K562 (cell line): ENCODE results near the gene RAB6A.

Experiments used
- MAFG ChIP-seq: fragments of 450-650 bp; conservative IDR thresholded peaks from 2 replicates; pipeline ENCODE4 v1.6.1; 2016; ENCODE audit warnings: missing genetic modification characterization, missing compliant biosample characterization
- POLR2A ChIP-seq: fragments of 450-650 bp; conservative IDR thresholded peaks from 2 replicates; pipeline ENCODE4 v1.6.1; 2016
- XRCC5 ChIP-seq: fragments of 200-400 bp; formaldehyde crosslinking; IDR thresholded peaks from 2 replicates; pipeline ENCODE4 v1.6.1; 2017; ENCODE audit warnings: low read depth, mild to moderate bottlenecking, low read length
- ZNF324 ChIP-seq: fragments of 250-450 bp; sonication (Bioruptor Pico); IDR thresholded peaks from 2 replicates; pipeline ENCODE4 v1.4.0; 2020; ENCODE audit warnings: mild to moderate bottlenecking
- TF ChIP-seq, protein P1 (sequence below): fragments of 450-650 bp; IDR thresholded peaks from 2 replicates; pipeline ENCODE4 v1.6.1; 2018; ENCODE audit warnings: mild to moderate bottlenecking, low read depth; ENCODE audit not compliant: partially characterized antibody
- TF ChIP-seq, protein P2 (sequence below): sonication (generic); formaldehyde crosslinking; IDR thresholded peaks from 2 replicates; pipeline ENCODE4 v1.8.0; 2022; ENCODE audit warnings: mild to moderate bottlenecking, low read depth, missing genetic modification reagents
- TF ChIP-seq, protein P3 (sequence below): IDR thresholded peaks from 2 replicates; pipeline ENCODE4 v1.6.1; 2012; ENCODE audit warnings: low read depth, low read length, improper control_type of control experiment, borderline replicate concordance

DNA sequence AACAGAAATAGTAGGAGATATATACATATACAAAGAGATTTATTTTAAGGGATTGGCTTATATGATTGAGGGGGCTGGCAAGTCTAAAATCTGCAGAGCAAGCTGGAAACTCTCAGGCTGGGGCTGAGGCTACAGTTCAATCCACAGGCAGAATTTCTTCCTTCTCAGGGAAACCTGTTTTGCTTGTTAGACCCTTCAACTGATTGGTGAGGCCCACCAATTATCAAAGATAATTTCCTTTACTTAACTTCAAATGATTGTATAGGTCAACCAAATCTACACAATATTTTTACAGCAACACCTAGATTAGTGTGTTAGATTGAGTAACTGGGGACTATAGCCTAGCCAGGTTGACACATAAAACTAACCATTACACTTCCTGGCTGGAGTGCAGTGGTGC is 119.2 kb downstream of the RAB6A start:
- TF ChIP-seq, protein P1, sequence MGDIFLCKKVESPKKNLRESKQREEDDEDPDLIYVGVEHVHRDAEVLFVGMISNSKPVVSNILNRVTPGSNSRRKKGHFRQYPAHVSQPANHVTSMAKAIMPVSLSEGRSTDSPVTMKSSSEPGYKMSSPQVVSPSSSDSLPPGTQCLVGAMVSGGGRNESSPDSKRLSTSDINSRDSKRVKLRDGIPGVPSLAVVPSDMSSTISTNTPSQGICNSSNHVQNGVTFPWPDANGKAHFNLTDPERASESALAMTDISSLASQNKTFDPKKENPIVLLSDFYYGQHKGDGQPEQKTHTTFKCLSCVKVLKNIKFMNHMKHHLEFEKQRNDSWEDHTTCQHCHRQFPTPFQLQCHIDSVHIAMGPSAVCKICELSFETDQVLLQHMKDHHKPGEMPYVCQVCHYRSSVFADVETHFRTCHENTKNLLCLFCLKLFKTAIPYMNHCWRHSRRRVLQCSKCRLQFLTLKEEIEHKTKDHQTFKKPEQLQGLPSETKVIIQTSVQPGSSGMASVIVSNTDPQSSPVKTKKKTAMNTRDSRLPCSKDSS, result no peak
- TF ChIP-seq POLR2A (no peak), XRCC5 (no peak), ZNF324 (CRISPR knock-in tag) (no peak), MAFG (no peak)
- TF ChIP-seq, protein P2, sequence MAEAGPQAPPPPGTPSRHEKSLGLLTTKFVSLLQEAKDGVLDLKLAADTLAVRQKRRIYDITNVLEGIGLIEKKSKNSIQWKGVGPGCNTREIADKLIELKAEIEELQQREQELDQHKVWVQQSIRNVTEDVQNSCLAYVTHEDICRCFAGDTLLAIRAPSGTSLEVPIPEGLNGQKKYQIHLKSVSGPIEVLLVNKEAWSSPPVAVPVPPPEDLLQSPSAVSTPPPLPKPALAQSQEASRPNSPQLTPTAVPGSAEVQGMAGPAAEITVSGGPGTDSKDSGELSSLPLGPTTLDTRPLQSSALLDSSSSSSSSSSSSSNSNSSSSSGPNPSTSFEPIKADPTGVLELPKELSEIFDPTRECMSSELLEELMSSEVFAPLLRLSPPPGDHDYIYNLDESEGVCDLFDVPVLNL, result no peak
- TF ChIP-seq, protein P3, sequence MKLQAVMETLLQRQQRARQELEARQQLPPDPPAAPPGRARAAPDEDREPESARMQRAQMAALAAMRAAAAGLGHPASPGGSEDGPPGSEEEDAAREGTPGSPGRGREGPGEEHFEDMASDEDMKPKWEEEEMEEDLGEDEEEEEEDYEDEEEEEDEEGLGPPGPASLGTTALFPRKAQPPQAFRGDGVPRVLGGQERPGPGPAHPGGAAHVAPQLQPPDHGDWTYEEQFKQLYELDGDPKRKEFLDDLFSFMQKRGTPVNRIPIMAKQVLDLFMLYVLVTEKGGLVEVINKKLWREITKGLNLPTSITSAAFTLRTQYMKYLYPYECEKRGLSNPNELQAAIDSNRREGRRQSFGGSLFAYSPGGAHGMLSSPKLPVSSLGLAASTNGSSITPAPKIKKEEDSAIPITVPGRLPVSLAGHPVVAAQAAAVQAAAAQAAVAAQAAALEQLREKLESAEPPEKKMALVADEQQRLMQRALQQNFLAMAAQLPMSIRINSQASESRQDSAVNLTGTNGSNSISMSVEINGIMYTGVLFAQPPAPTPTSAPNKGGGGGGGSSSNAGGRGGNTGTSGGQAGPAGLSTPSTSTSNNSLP, result no peak
